HepG2 (cell line): Measurements from ENCODE around the gene APOD.
"Not testable (repeated sequence)": the region's sequence is repeated elsewhere in the genome, so short reads cannot be mapped to it uniquely, and the experiment has no call there.

Source experiments
- BRCA1 ChIP-seq: sonication (generic); formaldehyde crosslinking; IDR thresholded peaks from 2 replicates; pipeline ENCODE4 v1.4.0; 2020; ENCODE audit warnings: missing genetic modification reagents
- RNF2 ChIP-seq: fragments of 450-650 bp; conservative IDR thresholded peaks from 2 replicates; pipeline ENCODE4 v1.6.1; 2016; ENCODE audit warnings: low read depth
- TAF15 ChIP-seq: fragments of 200-400 bp; formaldehyde crosslinking; IDR thresholded peaks from one replicate; pipeline ENCODE4 v1.6.1; 2018; ENCODE audit warnings: mild to moderate bottlenecking, low read depth, low read length; ENCODE audit not compliant: poor library complexity, severe bottlenecking
- ZNF138 ChIP-seq: sonication (generic); formaldehyde crosslinking; IDR thresholded peaks from 2 replicates; pipeline ENCODE4 v1.5.0; 2020; ENCODE audit warnings: mild to moderate bottlenecking, low read depth, missing genetic modification reagents
- ZSCAN29 ChIP-seq: sonication (generic); formaldehyde crosslinking; conservative IDR thresholded peaks from 2 replicates; pipeline ENCODE4 v1.4.0; 2020; ENCODE audit warnings: mild to moderate bottlenecking, missing genetic modification reagents

- TF ChIP-seq RNF2; TAF15; ZSCAN29 (CRISPR knock-in tag); BRCA1 (CRISPR knock-in tag); ZNF138 (CRISPR knock-in tag): not testable (repeated sequence)
Observed at GRCh38 chr3:195633351-195633750, 49.6 kb upstream of the APOD start.
